ENCODE data around the gene FOXO6. TPM values are rescaled to one million over a fixed set of nuclear protein-coding genes. Genes with fewer than 3 reads are reported as not detected.

Gene FOXO6
- total and polyA plus RNA-seq, 2 experiments from 2014 or later, result 0.68 to 4.2 TPM

- H3K4me1 ChIP-seq (ENCODE audit: insufficient read depth), result no peaks in the 10 kb centered on the region
- no peaks in the 10 kb centered on the region for H3K4me1 Mint-ChIP-seq
- H3F3A ChIP-seq (replicated peaks; ENCODE audit: low read depth), result no peaks in the 10 kb centered on the region
- no peaks in the 10 kb centered on the region for H3K79me2 ChIP-seq (replicated peaks; ENCODE audit: insufficient read depth)
- no peaks in the 10 kb centered on the region for H3K36me3 Mint-ChIP-seq (ENCODE audit: low read depth)
- no peak overlapping the region for H3K27ac ChIP-seq (ENCODE audit: low read depth)
- H3K9me3 Mint-ChIP-seq, result no peaks in the 10 kb centered on the region; the same call in 2 of the 3 replicates
- H3K4me3 ChIP-seq, result no peak overlapping the region
- no peak overlapping the region for H3K4me2 ChIP-seq
- no peaks in the 10 kb centered on the region for H3K9me2 ChIP-seq (ENCODE audit: insufficient read depth)
- DNase-seq (ENCODE audit: low spot score), result no peak
- no peak overlapping the region for H2AFZ ChIP-seq
- peaks cover 17% of the 10 kb centered on the region for H3K27me3 Mint-ChIP-seq (ENCODE audit: insufficient read depth, low read depth, poor library complexity)
- H3K4me3 Mint-ChIP-seq, result no peak overlapping the region
- no peak for ATAC-seq
- H4K20me1 ChIP-seq (replicated peaks; ENCODE audit: insufficient read depth), result no peaks in the 10 kb centered on the region
- no peak for TF ChIP-seq EZH2phosphoT487 (IDR thresholded peaks at IDR 0.05; ENCODE audit: unreplicated experiment)
- TF ChIP-seq, protein P1, sequence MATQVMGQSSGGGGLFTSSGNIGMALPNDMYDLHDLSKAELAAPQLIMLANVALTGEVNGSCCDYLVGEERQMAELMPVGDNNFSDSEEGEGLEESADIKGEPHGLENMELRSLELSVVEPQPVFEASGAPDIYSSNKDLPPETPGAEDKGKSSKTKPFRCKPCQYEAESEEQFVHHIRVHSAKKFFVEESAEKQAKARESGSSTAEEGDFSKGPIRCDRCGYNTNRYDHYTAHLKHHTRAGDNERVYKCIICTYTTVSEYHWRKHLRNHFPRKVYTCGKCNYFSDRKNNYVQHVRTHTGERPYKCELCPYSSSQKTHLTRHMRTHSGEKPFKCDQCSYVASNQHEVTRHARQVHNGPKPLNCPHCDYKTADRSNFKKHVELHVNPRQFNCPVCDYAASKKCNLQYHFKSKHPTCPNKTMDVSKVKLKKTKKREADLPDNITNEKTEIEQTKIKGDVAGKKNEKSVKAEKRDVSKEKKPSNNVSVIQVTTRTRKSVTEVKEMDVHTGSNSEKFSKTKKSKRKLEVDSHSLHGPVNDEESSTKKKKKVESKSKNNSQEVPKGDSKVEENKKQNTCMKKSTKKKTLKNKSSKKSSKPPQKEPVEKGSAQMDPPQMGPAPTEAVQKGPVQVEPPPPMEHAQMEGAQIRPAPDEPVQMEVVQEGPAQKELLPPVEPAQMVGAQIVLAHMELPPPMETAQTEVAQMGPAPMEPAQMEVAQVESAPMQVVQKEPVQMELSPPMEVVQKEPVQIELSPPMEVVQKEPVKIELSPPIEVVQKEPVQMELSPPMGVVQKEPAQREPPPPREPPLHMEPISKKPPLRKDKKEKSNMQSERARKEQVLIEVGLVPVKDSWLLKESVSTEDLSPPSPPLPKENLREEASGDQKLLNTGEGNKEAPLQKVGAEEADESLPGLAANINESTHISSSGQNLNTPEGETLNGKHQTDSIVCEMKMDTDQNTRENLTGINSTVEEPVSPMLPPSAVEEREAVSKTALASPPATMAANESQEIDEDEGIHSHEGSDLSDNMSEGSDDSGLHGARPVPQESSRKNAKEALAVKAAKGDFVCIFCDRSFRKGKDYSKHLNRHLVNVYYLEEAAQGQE (IDR thresholded peaks at IDR 0.05; ENCODE audit: unreplicated experiment), result no peak
- no peaks in the 10 kb centered on the region for H3K27me3 ChIP-seq (ENCODE audit: insufficient read depth)
- H3K27ac Mint-ChIP-seq, result no peak overlapping the region
- no peaks in the 10 kb centered on the region for H3K36me3 ChIP-seq (ENCODE audit: insufficient read depth)
Measured at GRCh38 chr1:41348394-41348793, 12.8 kb upstream of the FOXO6 start.

GRCh38 chr1:41349361-41350054, 11.7 kb upstream of the FOXO6 start:
- no peak overlapping the region for H3K4me3 Mint-ChIP-seq
- TF ChIP-seq JUNB (IDR thresholded peaks at IDR 0.05; ENCODE audit: unreplicated experiment), result no peak
- no peak for TF ChIP-seq STAT1 (IDR thresholded peaks at IDR 0.05; ENCODE audit: unreplicated experiment)
- TF ChIP-seq, protein P1 (IDR thresholded peaks at IDR 0.05; ENCODE audit: unreplicated experiment), result no peak
- no peak for TF ChIP-seq CREB1 (CRISPR knock-in tag; IDR thresholded peaks at IDR 0.05; ENCODE audit: low read depth)
- no peak for TF ChIP-seq EZH2phosphoT487 (IDR thresholded peaks at IDR 0.05; ENCODE audit: unreplicated experiment)
- TF ChIP-seq EZH2 (IDR thresholded peaks at IDR 0.05; ENCODE audit: low read depth, unreplicated experiment), result no peak
- TF ChIP-seq NANOG (IDR thresholded peaks at IDR 0.05; ENCODE audit: borderline replicate concordance), result no peak

More at GRCh38 chr1:41349361-41350054, 11.7 kb upstream of the FOXO6 start:
- no peaks in the 10 kb centered on the region for H4K20me1 ChIP-seq (replicated peaks; ENCODE audit: insufficient read depth)
- H3F3A ChIP-seq (replicated peaks; ENCODE audit: low read depth), result no peaks in the 10 kb centered on the region
- no peaks in the 10 kb centered on the region for H3K79me2 ChIP-seq (replicated peaks; ENCODE audit: insufficient read depth)
- Mint-ChIP-seq H3K9me3 (no peaks in the 10 kb centered on the region; the same call in 2 of the 3 replicates), H3K4me1 (peaks cover 5% of the 10 kb centered on the region; the same call in 2 of the 3 replicates), H3K27me3 (ENCODE audit: insufficient read depth, low read depth, poor library complexity) (peaks cover 12% of the 10 kb centered on the region), H3K27ac (no peak overlapping the region), H3K36me3 (ENCODE audit: low read depth) (no peaks in the 10 kb centered on the region)
- no peaks in the 10 kb centered on the region for H3K4me1 ChIP-seq (ENCODE audit: insufficient read depth)
- ATAC-seq (no peak), DNase-seq (ENCODE audit: low spot score) (no peak)
- no peak overlapping the region for H3K4me2 ChIP-seq
- H3K27me3 ChIP-seq (ENCODE audit: insufficient read depth), result no peaks in the 10 kb centered on the region
- H3K4me3 ChIP-seq, result no peak overlapping the region
- H3K27ac ChIP-seq (ENCODE audit: low read depth), result no peak overlapping the region
- no peaks in the 10 kb centered on the region for H3K36me3 ChIP-seq (ENCODE audit: insufficient read depth)
- no peaks in the 10 kb centered on the region for H3K9me2 ChIP-seq (ENCODE audit: insufficient read depth)
- H2AFZ ChIP-seq, result no peak overlapping the region
